SK-N-MC (cell line): ENCODE measurements around the gene MYL6.

Source experiments
- EZH2 ChIP-seq: fragments of 200-600 bp; sonication (generic); IDR thresholded peaks from one replicate; pipeline ENCODE4 v1.6.1; 2017; ENCODE audit warnings: antibody characterized with exemption
- POLR2AphosphoS5 ChIP-seq: IDR thresholded peaks from 2 replicates; pipeline ENCODE4 v1.6.1; 2012; ENCODE audit warnings: mild to moderate bottlenecking, low read depth, low read length, borderline replicate concordance

DNA sequence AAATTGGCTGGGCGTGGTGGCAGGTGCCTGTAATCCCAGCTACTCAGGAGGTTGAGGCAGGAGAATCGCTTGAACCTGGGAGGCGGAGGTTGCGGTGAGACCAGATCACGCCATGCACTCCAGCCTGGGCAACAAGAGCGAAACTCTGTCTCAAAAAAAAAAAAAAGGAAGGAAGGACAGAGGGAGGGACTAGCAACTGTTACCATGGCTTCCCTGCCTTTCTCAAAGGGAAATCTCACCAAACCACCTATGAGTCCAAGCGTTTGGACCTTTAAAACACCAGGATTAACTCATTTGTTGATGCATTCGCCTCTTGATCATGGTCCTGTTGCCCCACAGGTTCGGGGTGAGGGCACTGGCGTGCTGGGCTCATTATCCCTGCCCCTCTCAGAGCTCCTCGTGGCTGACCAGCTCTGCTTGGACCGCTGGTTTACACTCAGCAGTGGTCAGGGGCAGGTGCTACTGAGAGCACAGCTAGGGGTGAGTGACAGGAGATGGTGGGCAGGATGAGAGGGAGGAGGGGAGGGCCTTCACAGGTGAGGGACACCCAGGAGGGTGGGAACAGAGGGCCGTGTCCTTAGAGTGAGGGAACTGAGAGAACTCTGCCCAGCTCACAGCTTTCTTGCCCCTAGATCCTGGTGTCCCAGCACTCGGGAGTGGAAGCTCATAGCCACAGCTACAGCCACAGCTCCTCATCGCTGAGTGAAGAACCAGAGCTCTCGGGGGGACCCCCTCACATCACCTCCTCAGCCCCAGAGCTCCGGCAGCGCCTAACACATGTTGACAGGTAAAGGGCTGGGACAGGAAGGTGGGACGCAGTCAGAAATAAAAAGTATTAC, 16.0 kb upstream of the MYL6 start:
- no peak for TF ChIP-seq POLR2AphosphoS5
- TF ChIP-seq EZH2, result no peak
